ENCODE measurements around the gene PPP6R2. TPM values are rescaled to one million over a fixed set of nuclear protein-coding genes. Genes with fewer than 3 reads are reported as not detected.

The PPP6R2 gene
- total RNA-seq, 1 donor from 2014 or later = 32.6 TPM

- Histone ChIP-seq H3K4me3 (no peak overlapping the region), H3K36me3 (no peaks in the 10 kb centered on the region), H3K4me1 (no peaks in the 10 kb centered on the region), H3K4me2 (no peak overlapping the region), H2AFZ (replicated peaks) (no peak overlapping the region), H3K9ac (no peak overlapping the region), H3K27ac (no peak overlapping the region), H3K27me3 (no peaks in the 10 kb centered on the region), H3F3A (ENCODE audit: low read depth) (no peaks in the 10 kb centered on the region), H3K9me3 (ENCODE audit: low read depth) (no peaks in the 10 kb centered on the region), H3K79me2 (ENCODE audit: low read depth) (no peaks in the 10 kb centered on the region), H4K20me1 (ENCODE audit: low read depth) (no peaks in the 10 kb centered on the region)
- Mint-ChIP-seq H3K4me1 (peaks cover under 1% of the 10 kb centered on the region), H3K27me3 (ENCODE audit: insufficient read depth, low read depth) (peaks cover 6% of the 10 kb centered on the region), H3K27ac (peak overlapping the region; percentile 72), H3K4me3 (no peak overlapping the region), H3K36me3 (peaks cover 2% of the 10 kb centered on the region), H3K9me3 (no peaks in the 10 kb centered on the region)
- DNase-seq (ENCODE audit: low spot score) = no peak
- TF ChIP-seq EZH2 (IDR thresholded peaks at IDR 0.05) = no peak
- no peak for TF ChIP-seq EZH2phosphoT487 (IDR thresholded peaks at IDR 0.05)
- TF ChIP-seq CTCF (IDR thresholded peaks at IDR 0.05) = no peak
Measured at GRCh38 chr22:50315289-50316113, 27.6 kb upstream of the PPP6R2 start.

GRCh38 chr22:50316114-50317065, 26.7 kb upstream of the PPP6R2 start:
- TF ChIP-seq EZH2 (IDR thresholded peaks at IDR 0.05) (no peak), EZH2phosphoT487 (IDR thresholded peaks at IDR 0.05) (no peak), CTCF (IDR thresholded peaks at IDR 0.05) (no peak)
- no peaks in the 10 kb centered on the region for H3K27me3 ChIP-seq

GRCh38 chr22:50317178-50317577, 25.9 kb upstream of the PPP6R2 start:
- H3K79me2 ChIP-seq (ENCODE audit: low read depth) = no peaks in the 10 kb centered on the region
- no peak for DNase-seq (ENCODE audit: low spot score)
- Mint-ChIP-seq H3K9me3 (no peaks in the 10 kb centered on the region), H3K36me3 (peaks cover 2% of the 10 kb centered on the region), H3K27ac (no peak overlapping the region), H3K4me1 (no peaks in the 10 kb centered on the region), H3K4me3 (no peak overlapping the region), H3K27me3 (ENCODE audit: insufficient read depth, low read depth) (peaks cover 6% of the 10 kb centered on the region)
- H3K27ac ChIP-seq = no peak overlapping the region
- no peaks in the 10 kb centered on the region for H3K9me3 ChIP-seq (ENCODE audit: low read depth)
- TF ChIP-seq CTCF (IDR thresholded peaks at IDR 0.05) (no peak), EZH2 (IDR thresholded peaks at IDR 0.05) (no peak), EZH2phosphoT487 (IDR thresholded peaks at IDR 0.05) (no peak)
- no peak overlapping the region for H2AFZ ChIP-seq (replicated peaks)
- H3K27me3 ChIP-seq = no peaks in the 10 kb centered on the region
- H3K36me3 ChIP-seq = no peaks in the 10 kb centered on the region
- no peaks in the 10 kb centered on the region for H3F3A ChIP-seq (ENCODE audit: low read depth)
- H3K9ac ChIP-seq = no peak overlapping the region
- H3K4me3 ChIP-seq = no peak overlapping the region
- no peaks in the 10 kb centered on the region for H4K20me1 ChIP-seq (ENCODE audit: low read depth)
- H3K4me2 ChIP-seq = no peak overlapping the region
- H3K4me1 ChIP-seq = no peaks in the 10 kb centered on the region

More at GRCh38 chr22:50316114-50317065, 26.7 kb upstream of the PPP6R2 start:
- Histone ChIP-seq H3K79me2 (ENCODE audit: low read depth) (no peaks in the 10 kb centered on the region), H3K4me1 (no peaks in the 10 kb centered on the region), H3K9ac (no peak overlapping the region), H3F3A (ENCODE audit: low read depth) (no peaks in the 10 kb centered on the region), H3K9me3 (ENCODE audit: low read depth) (no peaks in the 10 kb centered on the region), H3K4me2 (no peak overlapping the region), H3K4me3 (no peak overlapping the region), H2AFZ (replicated peaks) (no peak overlapping the region), H3K36me3 (no peaks in the 10 kb centered on the region), H4K20me1 (ENCODE audit: low read depth) (no peaks in the 10 kb centered on the region), H3K27ac (no peak overlapping the region)
- Mint-ChIP-seq H3K4me1 (no peaks in the 10 kb centered on the region), H3K27me3 (ENCODE audit: insufficient read depth, low read depth) (peaks cover 6% of the 10 kb centered on the region), H3K9me3 (no peaks in the 10 kb centered on the region), H3K27ac (no peak overlapping the region), H3K4me3 (no peak overlapping the region), H3K36me3 (peaks cover 2% of the 10 kb centered on the region)
- no peak for DNase-seq (ENCODE audit: low spot score)
